Activated CD4-positive, CD25-positive, alpha-beta regulatory T cell (primary cell): ENCODE data around the gene CTNNA1.

Experiments used
- DNase-seq, 4 experiments: peaks; one replicate each; lab custom pipeline; 2025; lab: John Stamatoyannopoulos, UW

The CTNNA1 gene

DNA sequence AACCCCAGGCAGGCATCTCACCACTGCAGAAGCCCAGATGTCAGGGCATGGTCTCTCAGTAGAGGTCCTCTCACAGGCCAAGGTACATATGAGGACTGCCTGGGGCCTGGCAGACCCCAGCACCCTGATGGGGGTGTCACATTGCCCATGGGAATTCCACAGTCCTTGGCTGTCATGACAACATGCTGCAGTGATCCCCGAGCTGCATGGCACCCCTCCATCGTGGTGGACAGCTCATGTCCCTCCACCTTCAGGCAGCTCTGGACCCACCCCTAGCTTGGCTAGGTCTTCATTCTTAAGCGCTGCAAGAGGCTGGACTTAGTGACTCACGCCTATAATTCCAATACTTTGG, 196.0 kb downstream of the CTNNA1 start:
- no peak for DNase-seq

DNA sequence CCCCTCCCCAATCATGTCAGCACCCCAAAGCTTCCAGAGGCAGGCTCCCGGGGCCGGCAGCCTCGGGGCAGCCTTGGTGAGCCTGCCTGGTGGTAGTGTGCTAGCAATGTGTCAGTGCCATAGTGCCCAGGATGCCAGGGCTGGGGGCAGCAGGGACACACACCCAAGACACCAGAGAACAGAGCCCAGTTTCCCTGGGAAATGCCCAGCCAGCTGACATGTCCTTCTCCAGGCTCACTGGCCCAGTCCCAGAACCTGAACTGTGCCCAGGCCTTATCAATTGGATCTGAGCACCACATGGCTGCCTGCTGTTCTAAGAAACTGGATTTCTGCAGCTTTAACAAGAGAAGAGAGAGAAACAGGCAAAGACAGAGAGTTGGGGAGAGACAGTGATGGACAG, 196.8 kb downstream of the CTNNA1 start:
- no peak for DNase-seq

DNA sequence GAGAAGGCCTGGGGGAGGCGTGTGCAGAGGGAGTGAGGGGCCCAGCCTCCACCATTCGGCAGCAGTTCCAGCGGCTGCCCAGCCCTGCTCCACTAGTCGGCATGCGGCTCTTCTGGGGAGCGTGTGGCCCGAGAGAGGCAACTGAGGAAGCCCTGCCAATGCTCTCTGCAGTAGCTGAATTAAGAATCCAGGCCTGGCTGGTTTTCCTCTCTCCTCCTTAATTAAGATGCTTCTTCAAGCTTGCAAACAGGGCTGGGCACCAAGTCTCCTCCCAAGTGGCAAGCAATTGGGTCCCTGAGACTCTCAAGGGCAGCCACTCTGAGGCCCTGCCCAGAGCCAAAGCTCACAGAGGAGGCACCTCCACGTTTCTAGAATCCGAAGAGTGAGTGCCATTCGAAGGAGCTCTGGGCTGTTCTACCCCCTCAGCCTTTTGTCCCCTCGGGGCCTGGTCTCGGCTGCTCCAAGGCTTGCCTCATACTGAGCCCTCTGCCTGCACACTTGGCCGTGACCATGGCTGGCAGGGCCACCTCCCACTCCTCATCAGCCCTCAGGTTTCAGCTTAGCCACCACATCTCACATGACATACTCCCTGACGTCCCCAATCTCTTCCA, 197.3 kb downstream of the CTNNA1 start:
- no peak for DNase-seq

DNA sequence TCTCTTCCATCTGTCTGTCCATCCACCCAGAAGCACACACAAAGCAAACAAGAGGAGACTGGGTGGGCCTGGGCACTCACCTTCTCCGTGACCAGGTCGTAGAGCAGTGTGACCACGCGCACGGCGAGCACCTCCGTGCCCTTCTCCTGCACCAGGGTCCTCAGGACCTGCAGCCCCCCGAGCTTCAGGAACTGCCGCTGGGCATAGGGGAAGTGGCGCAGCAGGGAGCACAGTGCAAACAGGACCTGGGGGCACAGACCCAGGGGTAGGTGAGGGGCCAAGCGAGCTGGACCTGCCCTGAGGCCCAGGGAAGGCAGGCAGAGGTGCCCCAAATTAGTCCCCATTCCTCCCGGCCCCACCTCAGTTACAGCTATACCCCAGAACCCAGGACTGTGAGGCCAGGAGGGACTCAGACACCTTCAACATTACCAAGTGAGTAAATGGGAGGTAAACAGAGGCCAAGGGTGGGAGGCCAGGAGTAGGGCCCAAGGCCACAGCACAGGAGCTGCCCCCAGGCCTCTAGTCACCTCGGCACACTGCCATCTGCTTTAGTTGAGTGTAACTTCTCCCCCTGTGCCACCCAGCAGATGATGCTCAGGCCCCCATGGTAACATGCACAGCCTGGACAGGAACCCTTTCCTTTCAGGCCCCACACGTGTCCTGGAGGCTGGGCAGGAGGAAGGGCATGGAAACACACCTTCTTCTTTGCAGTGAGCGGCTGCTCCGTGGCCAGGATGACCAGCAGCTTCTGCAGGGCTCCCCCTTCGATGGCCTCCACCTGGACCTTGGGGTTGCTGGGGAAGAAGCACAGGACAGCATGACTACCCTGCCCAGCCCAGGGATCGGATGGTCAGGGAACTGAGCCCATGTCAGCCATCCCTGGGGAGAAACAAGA, 198.1 kb downstream of the CTNNA1 start:
- DNase-seq = no peak

DNA sequence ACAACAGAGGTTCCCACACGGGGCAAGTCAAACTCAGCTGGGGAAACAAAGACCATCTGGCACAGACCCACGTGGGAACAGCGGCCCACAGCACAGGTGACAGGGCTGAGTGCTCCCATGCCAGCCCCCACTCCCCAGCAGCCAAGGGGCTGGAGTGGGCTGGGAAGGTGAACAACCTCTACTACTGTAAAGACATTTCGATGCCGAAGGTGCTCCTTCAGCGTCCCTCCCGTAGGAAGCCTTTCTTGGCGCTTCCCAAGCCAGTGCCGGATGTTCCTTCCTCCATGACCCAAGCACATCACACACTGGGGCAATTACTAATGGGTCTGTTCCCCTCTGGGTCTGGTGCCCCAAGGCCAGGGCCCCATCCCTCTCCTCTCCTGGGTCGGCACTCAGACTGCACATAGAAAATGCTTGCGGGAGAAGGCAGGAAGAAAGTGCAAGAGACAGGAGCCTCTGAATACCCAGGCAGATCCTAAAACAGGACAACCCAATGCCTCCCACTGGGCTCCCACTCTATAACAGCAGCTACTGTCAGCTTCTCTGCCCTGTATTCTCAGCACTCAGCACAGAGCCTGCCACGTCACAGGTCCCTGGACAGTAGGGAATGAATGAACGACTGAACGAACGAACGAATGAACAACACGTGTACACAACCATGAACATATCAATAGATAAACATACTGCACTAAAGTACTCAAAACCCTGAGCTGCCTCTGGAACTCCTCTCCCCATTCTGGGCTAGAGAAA, 198.9 kb downstream of the CTNNA1 start:
- no peak for DNase-seq

DNA sequence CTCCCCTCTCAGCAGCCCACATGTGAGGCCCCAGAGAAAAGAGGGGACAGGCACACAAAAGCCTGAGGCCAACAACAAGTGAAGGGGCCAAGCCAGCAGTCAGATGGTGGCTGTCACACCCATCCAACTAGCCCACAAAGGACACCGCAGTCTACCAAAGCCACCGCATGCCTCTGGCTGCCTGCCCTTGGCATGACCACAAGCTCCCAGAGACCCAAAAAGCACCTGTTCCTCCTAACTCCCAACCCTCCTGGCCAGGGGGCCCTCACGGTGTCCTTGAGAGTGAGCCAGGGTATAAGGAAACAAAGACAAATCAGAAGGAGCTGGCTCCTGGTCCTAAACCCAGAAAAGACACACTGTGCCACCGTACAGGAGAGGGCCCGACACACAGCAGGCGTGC, 199.7 kb downstream of the CTNNA1 start:
- DNase-seq = no peak

DNA sequence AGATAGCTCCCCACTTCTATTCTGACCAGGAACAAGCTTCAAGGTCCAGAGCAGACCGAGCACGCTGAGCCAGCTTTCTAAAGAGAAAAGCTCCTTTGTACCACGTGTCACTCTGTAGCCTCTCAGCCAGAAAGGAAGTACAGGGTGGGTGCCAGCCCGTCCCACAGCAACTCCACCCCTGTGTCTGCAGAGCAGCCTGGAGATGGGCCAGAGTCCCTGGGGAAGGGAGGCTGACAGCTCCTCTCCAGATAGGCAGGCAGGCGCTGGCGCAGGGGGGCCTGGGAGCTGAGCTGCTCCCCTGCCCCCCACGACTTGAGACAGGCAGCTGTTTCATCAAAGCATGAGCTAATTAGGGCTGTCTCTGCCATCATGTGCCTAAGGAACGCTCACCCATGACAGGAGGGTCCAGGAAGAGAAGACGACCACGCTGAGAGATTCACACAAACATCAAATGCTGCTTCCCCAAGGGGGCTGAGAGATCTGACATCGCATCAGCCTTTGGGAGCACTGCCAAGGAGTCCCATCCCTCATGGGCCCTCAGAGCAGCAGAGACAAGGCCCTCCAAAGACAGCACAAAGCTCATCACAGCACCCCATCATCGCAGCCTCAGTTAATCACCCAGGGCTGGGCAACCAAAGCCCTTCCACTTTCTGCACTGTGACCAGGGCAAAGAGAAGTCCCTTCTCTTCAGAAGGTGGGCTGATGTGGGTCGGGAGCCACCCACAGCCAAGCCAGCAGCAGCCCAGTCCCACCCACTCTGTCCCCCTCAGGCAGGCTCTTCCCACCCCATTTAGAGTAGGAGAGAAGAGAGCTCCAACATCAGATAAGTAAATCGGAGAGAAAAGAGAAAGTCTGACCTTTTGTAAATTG, 200.4 kb downstream of the CTNNA1 start:
- DNase-seq = no peak

DNA sequence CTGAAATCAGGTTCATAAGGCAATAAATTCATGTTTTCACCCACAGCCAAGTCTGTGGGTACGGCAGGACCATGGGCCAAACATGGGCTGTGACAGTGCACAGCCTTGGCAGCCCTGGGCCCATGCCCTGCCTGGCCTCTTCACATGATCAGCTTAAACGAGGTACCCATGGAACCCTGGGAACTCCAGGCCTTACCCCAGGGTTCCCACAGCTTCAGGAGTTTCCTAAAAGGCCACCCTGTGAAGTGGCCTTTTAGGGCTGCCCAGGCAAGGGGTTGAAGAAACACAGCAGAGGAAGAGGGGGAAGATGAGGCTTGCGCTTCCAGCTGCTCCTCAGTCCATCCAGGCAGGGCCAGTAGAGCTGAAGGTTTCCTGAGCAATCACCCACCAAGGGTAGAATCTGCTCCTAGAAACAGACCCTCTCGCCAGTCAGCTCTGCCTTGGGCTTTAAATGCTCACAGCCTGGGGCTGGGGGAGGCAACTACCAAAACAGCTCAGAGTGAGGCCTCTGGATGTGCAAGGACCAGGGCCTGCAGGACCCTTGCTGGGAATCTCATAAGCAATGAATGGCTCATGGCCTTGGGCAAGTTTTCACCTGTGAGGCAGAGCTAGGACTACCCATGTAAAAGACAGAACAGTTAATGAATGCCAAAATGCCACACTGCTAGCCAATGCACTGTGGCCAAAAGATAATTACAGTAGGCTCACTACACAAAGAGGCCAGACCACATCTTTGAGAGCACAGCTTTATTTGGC, 201.2 kb downstream of the CTNNA1 start:
- no peak for DNase-seq

DNA sequence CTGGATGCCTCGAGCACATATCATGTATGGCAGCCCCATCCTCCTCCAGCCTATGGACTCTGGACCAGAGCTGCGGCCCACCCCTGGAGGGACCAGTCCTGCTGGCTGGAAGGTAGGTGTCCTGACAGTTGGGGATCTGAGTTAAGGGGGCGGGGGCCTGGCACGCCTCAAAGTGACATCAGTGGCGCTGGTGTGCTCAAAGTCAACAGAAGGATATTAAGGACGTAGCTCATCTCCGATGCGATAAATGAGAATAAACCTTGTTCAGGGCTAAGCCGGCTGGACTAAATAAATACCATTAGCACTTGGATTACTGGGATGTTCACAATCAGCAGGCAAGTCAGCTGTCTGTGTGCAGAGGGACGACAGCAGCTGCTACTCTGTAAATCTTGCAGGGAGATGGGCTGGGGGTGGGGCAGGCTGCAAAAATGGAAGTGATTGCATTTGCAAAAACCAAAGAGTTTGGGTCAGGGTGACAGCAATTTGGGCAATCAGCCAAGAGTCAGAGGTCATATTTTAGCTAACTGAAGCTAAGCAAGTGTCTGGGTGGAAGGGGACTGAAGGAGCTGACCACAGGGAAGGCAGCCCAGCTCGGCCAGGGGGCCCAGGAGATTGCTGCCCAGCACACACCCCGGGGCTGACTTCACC, 201.9 kb downstream of the CTNNA1 start:
- no peak for DNase-seq

DNA sequence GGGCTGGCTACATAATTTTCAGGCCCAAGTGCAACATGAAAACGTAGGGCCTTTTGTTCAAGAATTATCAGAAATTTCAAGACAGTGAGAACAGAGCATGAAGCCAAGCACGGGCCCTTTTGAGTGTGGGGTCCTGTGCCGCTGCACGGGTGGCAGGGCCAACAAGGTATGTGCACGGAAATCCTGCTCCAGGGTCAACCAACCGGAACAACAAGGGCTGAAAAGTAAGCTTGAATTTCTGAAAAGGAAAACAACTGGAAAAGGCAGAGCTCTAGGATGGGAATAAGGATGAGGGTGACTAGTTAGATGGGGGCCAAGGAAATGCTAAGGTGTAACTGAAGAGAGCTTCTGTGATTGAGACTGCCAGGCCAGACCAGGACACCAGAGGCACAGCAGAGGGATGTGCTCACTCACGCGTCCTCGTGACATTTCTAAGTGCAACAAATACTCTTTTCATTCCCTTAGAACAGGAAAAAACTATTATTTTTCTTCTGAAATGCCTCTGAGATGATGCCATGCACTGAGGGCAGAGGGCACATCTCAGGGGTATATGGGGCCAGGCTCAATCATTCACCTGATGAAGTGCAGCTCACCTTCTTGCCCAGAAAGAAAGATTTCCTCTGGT, 202.6 kb downstream of the CTNNA1 start:
- DNase-seq = no peak

DNA sequence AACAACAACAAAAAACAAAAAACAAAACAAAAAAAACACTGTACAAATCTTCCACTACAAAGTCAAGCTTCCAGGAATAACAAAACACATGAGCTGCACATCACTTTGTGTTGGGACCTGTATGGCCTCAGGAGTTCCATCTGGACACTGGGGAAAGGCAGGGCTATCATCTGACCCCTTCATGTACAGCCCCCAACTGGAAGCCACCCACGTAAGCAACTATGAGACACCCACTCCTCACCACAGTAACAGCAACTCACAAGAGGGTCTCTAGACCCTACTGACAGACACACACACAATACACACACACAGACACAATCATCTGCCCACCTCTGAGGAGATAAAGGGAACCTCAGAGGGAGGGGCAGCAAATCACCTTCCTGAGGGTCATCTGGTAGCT, 203.6 kb downstream of the CTNNA1 start:
- DNase-seq = no peak

DNA sequence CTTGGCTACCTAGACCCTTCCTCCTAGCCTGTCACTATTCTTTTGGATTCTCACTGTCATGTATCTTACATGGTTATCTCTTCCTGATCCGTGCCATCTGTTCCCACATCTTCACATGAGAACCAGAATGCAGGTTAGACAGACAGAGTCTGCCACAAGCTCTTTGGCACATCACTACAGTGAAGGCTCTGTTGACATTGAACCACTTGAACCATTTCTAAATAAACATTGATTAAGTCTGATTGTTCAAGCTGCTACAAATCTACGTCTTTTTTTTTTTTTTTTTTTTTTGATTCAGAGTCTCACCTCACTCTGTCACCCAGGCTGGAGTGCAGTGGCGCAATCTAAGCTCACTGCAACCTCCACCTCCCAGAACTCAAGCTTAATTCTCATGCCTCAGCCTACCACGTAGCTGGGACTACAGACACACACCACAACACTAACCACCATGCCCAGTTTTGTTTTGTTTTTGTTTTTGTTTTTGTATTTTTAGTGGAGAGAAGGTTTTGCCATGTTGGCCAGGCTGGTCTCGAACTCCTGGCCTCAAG, 207.0 kb downstream of the CTNNA1 start:
- DNase-seq = no peak

DNA sequence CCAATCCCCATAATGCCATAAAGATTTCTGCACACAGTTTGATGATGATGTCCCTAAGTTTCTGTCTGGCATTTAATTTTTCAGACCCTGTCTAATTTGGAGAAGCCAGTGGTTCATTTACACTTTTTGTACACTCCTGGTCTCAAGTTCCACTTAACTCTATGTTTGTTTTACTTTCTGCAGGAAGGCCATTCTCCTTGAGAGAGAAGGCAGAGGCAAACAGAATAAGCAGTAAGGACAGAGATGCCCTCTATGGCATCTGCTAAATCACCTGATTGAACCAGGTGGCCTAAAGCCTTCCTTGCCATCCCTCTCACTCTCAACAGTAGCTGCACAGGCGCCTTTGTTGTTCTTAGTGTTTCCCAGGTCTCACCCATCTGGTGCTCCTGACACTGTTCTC, 208.0 kb downstream of the CTNNA1 start:
- DNase-seq = no peak

DNA sequence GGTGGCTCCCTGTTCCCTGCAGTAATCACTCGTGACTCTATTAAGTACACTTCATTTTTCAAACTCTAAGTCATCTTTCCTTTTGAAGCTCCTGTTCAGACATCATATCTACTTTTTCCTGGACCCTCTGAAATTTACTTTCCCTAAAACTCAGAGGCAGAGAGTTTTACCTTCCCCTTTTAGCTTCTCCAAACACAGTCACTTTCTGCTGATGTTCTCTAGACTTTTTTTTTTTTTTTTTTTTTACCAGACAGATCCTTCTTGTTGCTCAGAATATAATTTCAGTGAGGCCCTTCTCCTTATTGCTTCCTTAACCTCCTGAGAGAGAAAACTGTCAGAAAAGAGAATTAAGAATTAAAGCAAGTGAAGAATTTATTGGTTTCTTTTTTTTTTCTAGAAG, 208.5 kb downstream of the CTNNA1 start:
- no peak for DNase-seq

DNA sequence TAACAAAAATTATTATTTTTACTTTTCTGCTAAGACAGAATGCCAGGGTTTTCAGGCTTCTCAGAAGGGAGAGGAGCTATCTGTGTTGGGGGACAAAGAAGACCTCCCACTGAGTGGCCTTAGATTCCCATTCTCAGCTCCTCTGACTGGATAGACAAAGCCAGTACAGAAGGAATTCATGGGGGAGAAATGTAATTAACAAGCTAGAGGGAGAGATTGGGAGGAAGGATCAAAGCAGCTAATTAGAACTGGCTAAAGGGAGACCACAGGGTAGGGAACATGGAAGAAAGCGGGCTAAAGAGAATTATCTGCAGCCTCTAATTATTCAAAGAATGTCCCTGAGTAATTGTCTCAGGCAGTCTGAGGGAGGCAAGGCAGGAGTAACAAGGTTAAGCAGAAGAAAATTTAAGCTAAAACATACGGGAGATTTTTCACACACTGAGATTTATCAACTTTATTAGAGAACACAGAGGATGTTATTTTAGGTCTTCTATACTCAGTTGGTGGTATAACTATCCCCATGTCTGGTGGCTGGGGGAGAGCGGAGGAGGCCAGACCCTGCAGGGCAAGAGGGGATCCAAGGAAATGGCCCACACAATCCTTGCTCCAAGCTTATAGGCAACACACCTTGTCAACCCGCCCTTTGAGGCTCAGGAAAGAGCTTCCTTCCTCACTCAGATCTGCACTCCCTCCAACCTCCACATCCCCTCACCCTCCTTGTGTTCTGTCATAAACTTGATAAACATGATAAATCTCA, 209.6 kb downstream of the CTNNA1 start:
- DNase-seq = no peak

DNA sequence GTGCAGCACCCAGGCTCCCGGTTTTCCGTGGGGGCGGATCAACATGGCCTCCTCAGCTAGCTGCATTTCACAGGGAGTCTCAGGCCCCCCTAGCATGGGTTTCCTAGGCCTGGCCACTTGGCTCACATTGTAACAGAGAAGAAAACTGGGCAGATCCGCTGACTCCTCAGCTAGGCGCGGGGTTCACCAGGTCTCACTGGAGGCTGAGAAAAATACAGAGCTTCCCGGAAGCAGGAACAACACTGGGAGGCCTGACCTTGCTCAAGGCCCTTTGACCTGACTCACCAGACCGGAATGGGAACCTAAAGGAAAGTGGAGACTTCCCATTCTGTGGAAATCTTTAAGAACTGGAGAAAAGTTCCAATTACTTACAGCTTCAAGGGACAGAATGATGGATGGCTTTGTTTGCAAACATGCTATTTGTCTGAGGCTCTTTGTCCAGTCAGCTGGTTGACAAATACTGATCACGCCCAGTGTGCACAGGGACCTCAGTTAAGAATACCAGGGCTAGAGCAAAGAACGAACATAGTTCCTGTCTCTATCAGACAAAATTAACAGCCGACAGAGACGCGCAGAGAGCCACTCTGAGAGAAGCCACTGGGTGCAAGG, 210.6 kb downstream of the CTNNA1 start:
- no peak for DNase-seq

DNA sequence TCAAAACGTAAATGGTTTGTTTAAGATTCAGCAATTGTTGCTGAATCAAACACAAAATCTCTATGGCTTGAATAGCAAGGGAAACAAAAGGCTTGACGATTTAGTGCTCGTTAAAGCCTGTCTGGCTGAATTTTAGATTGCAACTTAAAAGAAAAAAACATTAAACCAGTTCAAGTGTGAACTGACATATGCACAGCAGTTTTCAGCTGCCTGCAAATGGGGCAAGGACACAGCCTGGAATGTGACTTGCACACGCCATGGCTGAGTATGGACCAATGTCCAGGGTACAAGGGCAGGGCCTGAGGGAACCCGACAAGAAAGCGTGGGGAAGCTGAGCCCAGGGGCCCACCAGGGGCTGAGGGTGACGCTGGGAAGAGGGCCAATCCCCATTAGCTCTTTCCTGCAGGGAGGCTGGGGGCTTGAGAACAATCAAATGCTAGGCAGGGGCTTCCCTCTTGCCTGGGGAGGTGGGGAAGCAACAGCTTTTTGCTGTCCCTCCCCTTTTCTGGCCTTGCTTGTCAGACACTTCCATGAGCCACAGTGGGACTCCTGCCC, 211.5 kb downstream of the CTNNA1 start:
- DNase-seq = no peak

DNA sequence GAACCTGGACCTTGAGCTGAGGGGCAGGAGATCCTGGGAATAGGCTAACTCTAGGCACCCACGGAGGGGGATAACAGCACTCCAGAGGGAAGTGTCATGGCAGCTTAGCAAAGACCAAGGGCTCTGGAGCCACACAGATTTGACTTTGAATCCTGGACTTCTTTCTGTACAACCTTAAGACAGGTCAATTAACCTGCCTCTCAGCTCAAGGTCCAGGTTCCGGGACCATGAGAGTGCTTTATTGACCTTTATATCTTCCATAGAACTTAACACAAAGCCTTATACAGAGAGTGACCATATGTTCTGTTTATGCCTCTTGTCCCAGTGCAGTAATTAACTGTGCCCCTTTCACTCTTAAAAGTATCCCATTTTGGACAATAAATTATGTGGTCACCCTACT, 212.4 kb downstream of the CTNNA1 start:
- DNase-seq = no peak
